HL-60 (cell line): Measurements from ENCODE around the gene ANKRD28.

Experiments used
- POLR2AphosphoS5 ChIP-seq: IDR thresholded peaks from 2 replicates; pipeline ENCODE4 v1.6.1; 2012; ENCODE audit warnings: low read depth
- TF ChIP-seq, protein P1 (sequence below): IDR thresholded peaks from one replicate; pipeline ENCODE4 v1.5.1; 2011; ENCODE audit warnings: low read length, control low read depth, inconsistent platforms; ENCODE audit not compliant: insufficient read depth
- TF ChIP-seq, protein P2 (sequence below): IDR thresholded peaks from 2 replicates; pipeline ENCODE4 v1.6.1; 2012; ENCODE audit warnings: low read depth; ENCODE audit not compliant: insufficient replicate concordance

DNA sequence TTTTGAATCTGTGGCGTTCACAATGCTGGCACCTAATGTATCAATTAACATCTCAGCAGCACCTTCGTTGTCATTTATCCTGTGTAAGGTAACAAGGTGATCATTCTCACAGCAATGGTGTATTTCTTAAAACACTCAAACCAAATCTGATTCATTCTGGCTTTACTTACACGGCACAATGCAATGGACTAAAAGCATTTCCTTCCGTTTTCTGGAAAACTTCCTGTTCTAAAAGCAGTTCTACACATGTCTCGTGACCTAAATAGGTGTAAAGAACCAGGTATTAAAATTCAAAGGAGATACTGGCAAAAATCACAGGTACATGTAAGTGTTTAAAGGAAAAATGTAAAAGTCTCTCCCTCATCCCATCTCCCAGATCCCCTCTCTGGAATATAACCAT is 118.5 kb downstream of the ANKRD28 start:
- TF ChIP-seq, protein P1, sequence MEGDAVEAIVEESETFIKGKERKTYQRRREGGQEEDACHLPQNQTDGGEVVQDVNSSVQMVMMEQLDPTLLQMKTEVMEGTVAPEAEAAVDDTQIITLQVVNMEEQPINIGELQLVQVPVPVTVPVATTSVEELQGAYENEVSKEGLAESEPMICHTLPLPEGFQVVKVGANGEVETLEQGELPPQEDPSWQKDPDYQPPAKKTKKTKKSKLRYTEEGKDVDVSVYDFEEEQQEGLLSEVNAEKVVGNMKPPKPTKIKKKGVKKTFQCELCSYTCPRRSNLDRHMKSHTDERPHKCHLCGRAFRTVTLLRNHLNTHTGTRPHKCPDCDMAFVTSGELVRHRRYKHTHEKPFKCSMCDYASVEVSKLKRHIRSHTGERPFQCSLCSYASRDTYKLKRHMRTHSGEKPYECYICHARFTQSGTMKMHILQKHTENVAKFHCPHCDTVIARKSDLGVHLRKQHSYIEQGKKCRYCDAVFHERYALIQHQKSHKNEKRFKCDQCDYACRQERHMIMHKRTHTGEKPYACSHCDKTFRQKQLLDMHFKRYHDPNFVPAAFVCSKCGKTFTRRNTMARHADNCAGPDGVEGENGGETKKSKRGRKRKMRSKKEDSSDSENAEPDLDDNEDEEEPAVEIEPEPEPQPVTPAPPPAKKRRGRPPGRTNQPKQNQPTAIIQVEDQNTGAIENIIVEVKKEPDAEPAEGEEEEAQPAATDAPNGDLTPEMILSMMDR, result no peak
- TF ChIP-seq POLR2AphosphoS5, result no peak
- TF ChIP-seq, protein P2, sequence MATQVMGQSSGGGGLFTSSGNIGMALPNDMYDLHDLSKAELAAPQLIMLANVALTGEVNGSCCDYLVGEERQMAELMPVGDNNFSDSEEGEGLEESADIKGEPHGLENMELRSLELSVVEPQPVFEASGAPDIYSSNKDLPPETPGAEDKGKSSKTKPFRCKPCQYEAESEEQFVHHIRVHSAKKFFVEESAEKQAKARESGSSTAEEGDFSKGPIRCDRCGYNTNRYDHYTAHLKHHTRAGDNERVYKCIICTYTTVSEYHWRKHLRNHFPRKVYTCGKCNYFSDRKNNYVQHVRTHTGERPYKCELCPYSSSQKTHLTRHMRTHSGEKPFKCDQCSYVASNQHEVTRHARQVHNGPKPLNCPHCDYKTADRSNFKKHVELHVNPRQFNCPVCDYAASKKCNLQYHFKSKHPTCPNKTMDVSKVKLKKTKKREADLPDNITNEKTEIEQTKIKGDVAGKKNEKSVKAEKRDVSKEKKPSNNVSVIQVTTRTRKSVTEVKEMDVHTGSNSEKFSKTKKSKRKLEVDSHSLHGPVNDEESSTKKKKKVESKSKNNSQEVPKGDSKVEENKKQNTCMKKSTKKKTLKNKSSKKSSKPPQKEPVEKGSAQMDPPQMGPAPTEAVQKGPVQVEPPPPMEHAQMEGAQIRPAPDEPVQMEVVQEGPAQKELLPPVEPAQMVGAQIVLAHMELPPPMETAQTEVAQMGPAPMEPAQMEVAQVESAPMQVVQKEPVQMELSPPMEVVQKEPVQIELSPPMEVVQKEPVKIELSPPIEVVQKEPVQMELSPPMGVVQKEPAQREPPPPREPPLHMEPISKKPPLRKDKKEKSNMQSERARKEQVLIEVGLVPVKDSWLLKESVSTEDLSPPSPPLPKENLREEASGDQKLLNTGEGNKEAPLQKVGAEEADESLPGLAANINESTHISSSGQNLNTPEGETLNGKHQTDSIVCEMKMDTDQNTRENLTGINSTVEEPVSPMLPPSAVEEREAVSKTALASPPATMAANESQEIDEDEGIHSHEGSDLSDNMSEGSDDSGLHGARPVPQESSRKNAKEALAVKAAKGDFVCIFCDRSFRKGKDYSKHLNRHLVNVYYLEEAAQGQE, result no peak
